OCI-LY3 (cell line): ENCODE results near the gene SPSB1.

Experiments
- H2AFZ ChIP-seq: fragments of 200-600, 300-600 bp; shearing (Covaris generic); 2 replicates; pipeline ENCODE4 v1.6.0; 2014; ENCODE audit warnings: antibody characterized with exemption, low read depth, low read length
- H3K27ac ChIP-seq: fragments of 200-600, 300-600 bp; sonication (generic); 2 replicates; pipeline ENCODE4 v1.5.1; 2014; ENCODE audit warnings: mild to moderate bottlenecking, low read length, moderate library complexity, mixed read lengths
- H3K27me3 ChIP-seq: fragments of 200-600, 300-600 bp; sonication (generic); 2 replicates; pipeline ENCODE4 v1.6.1; 2014; ENCODE audit warnings: low read depth, low read length, mixed read lengths
- H3K36me3 ChIP-seq: fragments of 200-600, 300-600 bp; sonication (generic); replicated peaks from 2 replicates; pipeline ENCODE3; 2014; ENCODE audit warnings: low read depth, low read length, mixed read lengths
- H3K4me1 ChIP-seq: fragments of 300-600, 200-600 bp; sonication (generic); 2 replicates; pipeline ENCODE4 v1.6.1; 2014; ENCODE audit warnings: low read length, mixed read lengths
- H3K4me2 ChIP-seq: fragments of 200-600, 300-600 bp; sonication (generic); 2 replicates; pipeline ENCODE4 v1.6.1; 2014; ENCODE audit warnings: low read length, mixed read lengths
- H3K4me3 ChIP-seq: fragments of 300-600, 200-600 bp; sonication (generic); 2 replicates; pipeline ENCODE4 v1.5.1; 2014; ENCODE audit warnings: antibody characterized with exemption, mild to moderate bottlenecking, low read length, moderate library complexity
- H3K79me2 ChIP-seq: fragments of 300-600, 200-600 bp; shearing (Covaris generic); 2 replicates; pipeline ENCODE4 v1.6.1; 2014; ENCODE audit warnings: mild to moderate bottlenecking, low read length, mixed read lengths
- H3K9ac ChIP-seq: fragments of 300-600, 200-600 bp; shearing (Covaris generic); 2 replicates; pipeline ENCODE4 v1.6.0; 2014; ENCODE audit warnings: mild to moderate bottlenecking, low read length, moderate library complexity
- H3K9me3 ChIP-seq: fragments of 200-600, 300-600 bp; shearing (Covaris generic); 2 replicates; pipeline ENCODE4 v1.6.1; 2014; ENCODE audit warnings: low read length, mixed read lengths; ENCODE audit not compliant: insufficient read depth
- H4K20me1 ChIP-seq: fragments of 200-600, 300-600 bp; sonication (generic); 2 replicates; pipeline ENCODE4 v1.6.1; 2016; ENCODE audit warnings: low read length, mixed read lengths; ENCODE audit not compliant: insufficient read depth
- EZH2phosphoT487 ChIP-seq: fragments of 200-600 bp; shearing (Covaris generic); IDR thresholded peaks from 2 replicates; pipeline ENCODE4 v1.6.1; 2018; ENCODE audit warnings: antibody characterized with exemption, mixed run types, low read depth
- TF ChIP-seq, protein P1 (sequence below): fragments of 200-600, 300-600 bp; sonication (generic); IDR thresholded peaks from 2 replicates; pipeline ENCODE4 v1.5.1; 2014; ENCODE audit warnings: antibody characterized with exemption, low read length, low read depth

Gene SPSB1

DNA sequence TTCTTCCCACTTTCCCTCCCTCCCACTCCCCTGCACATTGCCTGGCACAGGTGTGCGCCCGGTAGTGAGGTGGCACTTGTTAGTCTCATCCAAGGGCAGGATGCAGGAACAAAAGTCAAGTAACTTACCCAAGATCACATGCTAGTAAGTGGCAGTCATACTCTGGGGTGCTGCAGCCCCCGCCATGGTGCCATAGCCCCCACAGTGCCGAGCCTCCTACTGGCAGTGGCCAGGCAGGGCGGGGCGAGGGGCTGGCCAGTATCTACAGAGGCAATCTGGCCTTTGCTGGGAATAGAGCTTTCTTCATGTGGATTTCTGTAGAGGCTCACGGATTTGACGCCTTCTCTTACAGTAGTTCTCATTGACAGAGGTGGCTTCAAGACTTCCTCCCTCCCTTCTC lies 31.2 kb upstream of the SPSB1 start:
- peaks cover 21% of the 10 kb centered on the region for H3K79me2 ChIP-seq
- H4K20me1 ChIP-seq, result no peaks in the 10 kb centered on the region; the same call in 1 of the 2 replicates
- H3K9me3 ChIP-seq, result peaks cover 15% of the 10 kb centered on the region; the same call in 1 of the 2 replicates
- no peak overlapping the region for H3K9ac ChIP-seq
- H3K4me2 ChIP-seq, result no peak overlapping the region
- H3K27me3 ChIP-seq, result no peaks in the 10 kb centered on the region
- TF ChIP-seq, protein P1, sequence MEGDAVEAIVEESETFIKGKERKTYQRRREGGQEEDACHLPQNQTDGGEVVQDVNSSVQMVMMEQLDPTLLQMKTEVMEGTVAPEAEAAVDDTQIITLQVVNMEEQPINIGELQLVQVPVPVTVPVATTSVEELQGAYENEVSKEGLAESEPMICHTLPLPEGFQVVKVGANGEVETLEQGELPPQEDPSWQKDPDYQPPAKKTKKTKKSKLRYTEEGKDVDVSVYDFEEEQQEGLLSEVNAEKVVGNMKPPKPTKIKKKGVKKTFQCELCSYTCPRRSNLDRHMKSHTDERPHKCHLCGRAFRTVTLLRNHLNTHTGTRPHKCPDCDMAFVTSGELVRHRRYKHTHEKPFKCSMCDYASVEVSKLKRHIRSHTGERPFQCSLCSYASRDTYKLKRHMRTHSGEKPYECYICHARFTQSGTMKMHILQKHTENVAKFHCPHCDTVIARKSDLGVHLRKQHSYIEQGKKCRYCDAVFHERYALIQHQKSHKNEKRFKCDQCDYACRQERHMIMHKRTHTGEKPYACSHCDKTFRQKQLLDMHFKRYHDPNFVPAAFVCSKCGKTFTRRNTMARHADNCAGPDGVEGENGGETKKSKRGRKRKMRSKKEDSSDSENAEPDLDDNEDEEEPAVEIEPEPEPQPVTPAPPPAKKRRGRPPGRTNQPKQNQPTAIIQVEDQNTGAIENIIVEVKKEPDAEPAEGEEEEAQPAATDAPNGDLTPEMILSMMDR, result no peak
- no peak for TF ChIP-seq EZH2phosphoT487
- H2AFZ ChIP-seq, result no peak overlapping the region
- H3K27ac ChIP-seq, result no peak overlapping the region
- H3K4me3 ChIP-seq, result no peak overlapping the region
- H3K4me1 ChIP-seq, result no peaks in the 10 kb centered on the region
- H3K36me3 ChIP-seq, result peaks cover 9% of the 10 kb centered on the region

DNA sequence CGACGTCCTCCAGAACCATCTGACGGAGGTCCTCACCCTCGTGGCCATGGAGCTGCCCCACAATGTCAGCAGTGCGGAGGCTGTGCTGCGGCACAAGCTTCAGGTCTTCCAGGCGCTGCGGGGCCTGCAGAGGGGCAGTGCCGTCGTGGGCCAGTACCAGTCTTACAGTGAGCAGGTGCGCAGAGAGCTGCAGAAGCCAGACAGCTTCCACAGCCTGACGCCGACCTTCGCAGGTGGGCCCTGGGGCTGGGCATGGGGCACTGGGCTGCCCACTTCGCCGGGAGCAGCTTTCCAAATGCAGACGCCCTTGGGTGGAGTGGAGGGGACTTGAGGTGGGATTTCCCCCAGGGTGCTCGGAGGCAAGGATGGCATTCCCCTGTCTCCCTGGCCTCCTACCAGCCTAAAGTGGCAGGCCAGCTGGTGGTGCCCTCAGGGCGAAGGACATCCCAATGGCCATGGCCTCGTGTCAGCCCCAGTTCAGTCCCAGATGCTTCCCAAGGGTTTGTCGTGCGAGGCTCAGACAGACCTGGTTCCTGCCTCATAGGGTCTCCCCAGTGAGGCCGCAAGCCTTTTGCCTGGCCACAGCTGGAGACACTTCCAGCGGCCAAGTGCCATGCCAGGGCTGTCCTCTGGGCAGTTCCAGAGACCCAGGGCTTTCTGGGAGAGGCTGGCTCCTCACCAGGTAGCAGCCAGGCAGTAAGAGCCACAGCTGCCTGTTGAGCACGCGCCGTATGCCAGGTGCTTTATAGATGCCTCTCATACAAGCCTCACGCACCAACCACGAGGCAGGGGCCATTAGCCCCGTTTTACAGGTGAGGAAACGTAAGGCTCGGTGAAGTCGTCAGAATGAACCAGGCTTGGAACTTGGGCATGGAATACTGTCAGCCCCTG lies 30.4 kb upstream of the SPSB1 start:
- H3K36me3 ChIP-seq, result peaks cover 9% of the 10 kb centered on the region
- TF ChIP-seq, protein P1, result no peak
- no peak for TF ChIP-seq EZH2phosphoT487

DNA sequence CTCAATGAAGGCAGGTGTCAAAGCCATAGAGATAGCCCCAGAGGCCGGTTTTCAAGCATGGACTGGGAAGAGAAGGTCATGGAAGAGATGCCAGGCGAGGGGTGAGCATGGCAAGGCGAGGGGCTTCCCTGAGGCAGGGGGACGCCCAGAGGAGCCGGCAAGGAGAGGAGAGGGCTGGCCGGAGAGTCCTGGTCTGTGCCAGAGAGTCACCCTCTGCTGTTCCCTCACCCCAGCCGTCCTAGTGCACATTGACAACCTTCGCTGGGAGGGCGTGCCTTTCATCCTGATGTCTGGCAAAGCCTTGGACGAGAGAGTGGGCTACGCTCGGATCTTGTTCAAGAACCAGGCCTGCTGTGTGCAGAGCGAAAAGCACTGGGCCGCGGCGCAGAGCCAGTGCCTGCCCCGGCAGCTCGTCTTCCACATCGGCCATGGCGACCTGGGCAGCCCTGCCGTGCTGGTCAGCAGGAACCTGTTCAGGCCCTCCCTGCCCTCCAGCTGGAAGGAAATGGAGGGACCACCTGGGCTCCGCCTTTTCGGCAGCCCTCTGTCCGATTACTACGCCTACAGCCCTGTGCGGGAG lies 29.3 kb upstream of the SPSB1 start:
- Histone ChIP-seq H3K27me3 (no peaks in the 10 kb centered on the region), H2AFZ (no peak overlapping the region), H3K4me1 (0 out of 2 replicates have a peak, but pooled peaks cover 2% of the 10 kb centered on the region), H3K36me3 (peaks cover 4% of the 10 kb centered on the region), H3K4me3 (no peak overlapping the region), H3K9me3 (peaks cover 12% of the 10 kb centered on the region; the same call in 1 of the 2 replicates), H4K20me1 (no peaks in the 10 kb centered on the region; the same call in 1 of the 2 replicates), H3K4me2 (no peak overlapping the region), H3K27ac (no peak overlapping the region), H3K9ac (no peak overlapping the region), H3K79me2 (peaks cover 18% of the 10 kb centered on the region)
- TF ChIP-seq, protein P1, result no peak
- TF ChIP-seq EZH2phosphoT487, result no peak

More for the DNA sequence above, 30.4 kb upstream of the SPSB1 start:
- Histone ChIP-seq H3K79me2 (peaks cover 21% of the 10 kb centered on the region), H3K4me3 (no peak overlapping the region), H3K9ac (no peak overlapping the region), H3K27me3 (no peaks in the 10 kb centered on the region), H3K9me3 (peaks cover 15% of the 10 kb centered on the region; the same call in 1 of the 2 replicates), H3K4me2 (no peak overlapping the region), H2AFZ (no peak overlapping the region), H3K4me1 (0 out of 2 replicates have a peak, but pooled peaks cover 2% of the 10 kb centered on the region), H4K20me1 (no peaks in the 10 kb centered on the region; the same call in 1 of the 2 replicates), H3K27ac (no peak overlapping the region)
